Measurements from ENCODE around the gene OOSP3. TPM values are rescaled to one million over a fixed set of nuclear protein-coding genes. Genes with fewer than 3 reads are reported as not detected.

The OOSP3 gene
- total RNA-seq, 1 experiment from 2014 or later = not detected

DNA sequence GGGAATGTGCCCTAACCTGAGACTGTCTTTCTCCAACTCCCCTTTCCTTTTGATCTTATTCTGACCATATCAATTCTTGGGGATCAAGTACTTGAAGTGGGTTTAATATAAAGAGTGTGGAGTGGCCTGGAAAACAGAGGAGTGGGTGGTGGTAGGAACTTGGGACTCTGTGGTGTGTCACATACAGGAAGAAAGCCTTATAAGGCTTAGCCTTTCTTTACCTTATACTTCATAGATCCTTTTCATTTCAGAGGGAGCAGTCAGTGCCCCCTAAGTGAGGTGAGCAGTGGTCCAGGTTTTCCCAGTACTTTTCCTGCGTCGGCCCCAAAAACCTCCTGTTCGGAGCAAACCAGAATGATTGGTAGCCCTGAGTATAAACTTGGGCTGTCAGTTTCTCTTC lies 60.1 kb downstream of the OOSP3 start (continued):
- TF ChIP-seq ZNF138 (CRISPR knock-in tag; conservative IDR thresholded peaks at IDR 0.05) = no peak

DNA sequence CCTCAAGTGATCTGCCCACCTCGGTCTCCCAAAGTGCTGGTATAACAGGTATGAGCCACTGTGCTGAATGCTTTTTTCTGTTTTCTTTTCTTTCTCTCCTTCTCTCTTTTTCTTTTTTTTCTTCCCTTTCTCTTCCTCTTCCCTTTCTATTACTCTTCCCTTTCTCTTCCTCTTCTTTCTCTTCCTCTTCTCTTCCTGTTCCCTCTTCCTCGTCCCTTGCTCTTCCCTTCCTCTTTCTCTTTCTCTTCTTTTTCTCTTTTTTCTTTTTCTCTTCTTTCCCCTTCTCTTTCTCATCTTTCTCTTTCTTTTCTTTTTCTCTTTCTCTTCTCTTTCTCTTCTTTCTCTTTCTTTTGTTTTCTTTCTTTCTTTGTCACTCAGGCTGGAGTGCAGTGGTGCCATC lies 60.9 kb downstream of the OOSP3 start:
- TF ChIP-seq ZNF232 (CRISPR knock-in tag; IDR thresholded peaks at IDR 0.05) = no peak
- TF ChIP-seq, protein P1, sequence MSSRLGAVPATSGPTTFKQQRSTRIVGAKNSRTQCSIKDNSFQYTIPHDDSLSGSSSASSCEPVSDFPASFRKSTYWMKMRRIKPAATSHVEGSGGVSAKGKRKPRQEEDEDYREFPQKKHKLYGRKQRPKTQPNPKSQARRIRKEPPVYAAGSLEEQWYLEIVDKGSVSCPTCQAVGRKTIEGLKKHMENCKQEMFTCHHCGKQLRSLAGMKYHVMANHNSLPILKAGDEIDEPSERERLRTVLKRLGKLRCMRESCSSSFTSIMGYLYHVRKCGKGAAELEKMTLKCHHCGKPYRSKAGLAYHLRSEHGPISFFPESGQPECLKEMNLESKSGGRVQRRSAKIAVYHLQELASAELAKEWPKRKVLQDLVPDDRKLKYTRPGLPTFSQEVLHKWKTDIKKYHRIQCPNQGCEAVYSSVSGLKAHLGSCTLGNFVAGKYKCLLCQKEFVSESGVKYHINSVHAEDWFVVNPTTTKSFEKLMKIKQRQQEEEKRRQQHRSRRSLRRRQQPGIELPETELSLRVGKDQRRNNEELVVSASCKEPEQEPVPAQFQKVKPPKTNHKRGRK (CRISPR knock-in tag; IDR thresholded peaks at IDR 0.05; ENCODE audit: borderline replicate concordance) = 0 out of 2 replicates have a peak, but pooled peaks have one; percentile 9
- no peak for TF ChIP-seq NFYB (CRISPR knock-in tag; conservative IDR thresholded peaks at IDR 0.05; ENCODE audit: low read depth)
- TF ChIP-seq CREB1 (CRISPR knock-in tag; IDR thresholded peaks at IDR 0.05) = no peak
- TF ChIP-seq ELF4 (CRISPR knock-in tag; IDR thresholded peaks at IDR 0.05; ENCODE audit: low read depth) = no peak
- TF ChIP-seq SMAD4 (CRISPR knock-in tag; IDR thresholded peaks at IDR 0.05) = no peak
- TF ChIP-seq FOXP1 (CRISPR knock-in tag; IDR thresholded peaks at IDR 0.05; ENCODE audit: borderline replicate concordance) = no peak
- ATAC-seq (no peak), DNase-seq (ENCODE audit: low spot score) (no peak)
- no peaks in the 10 kb centered on the region for H3K27me3 Mint-ChIP-seq (ENCODE audit: low read depth)
- H3K27ac Mint-ChIP-seq = no peak overlapping the region
- ChIA-PET POLR2A (no interaction called here), CTCF (interaction anchor here (0.8 kb wide), 1 partner anchor 21 kb away, joined by 8 read pairs; no protein-coding TSS in a partner anchor)
- H3K36me3 Mint-ChIP-seq = peaks cover 3% of the 10 kb centered on the region; the same call in 1 of the 2 replicates
- peaks cover 15% of the 10 kb centered on the region for H3K9me3 Mint-ChIP-seq
- peaks cover 10% of the 10 kb centered on the region for H3K4me1 Mint-ChIP-seq
- H3K4me3 Mint-ChIP-seq = no peak overlapping the region

DNA sequence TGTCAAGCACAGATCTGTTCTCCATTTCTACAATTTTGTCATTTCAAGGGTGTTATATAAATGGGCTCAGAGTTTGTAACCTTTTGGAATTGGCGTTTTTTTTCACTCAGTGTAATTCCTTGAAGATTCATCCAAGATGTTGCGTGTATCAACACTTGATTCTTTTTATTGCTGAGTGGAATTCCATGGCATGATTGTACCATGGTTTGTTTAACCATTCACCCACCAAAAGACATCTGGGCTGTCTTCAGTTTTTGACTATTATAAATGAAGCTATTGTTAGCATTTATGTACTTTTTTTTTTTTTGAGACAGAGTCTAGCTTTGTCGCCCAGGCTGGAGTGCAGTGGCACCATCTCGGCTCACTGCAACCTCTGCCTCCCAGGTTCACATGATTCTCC lies 62.5 kb downstream of the OOSP3 start:
- TF ChIP-seq ZNF317 (CRISPR knock-in tag; IDR thresholded peaks at IDR 0.05; ENCODE audit: borderline replicate concordance, low read depth) (no peak), SMAD4 (CRISPR knock-in tag; IDR thresholded peaks at IDR 0.05) (no peak), EMX1 (CRISPR knock-in tag; IDR thresholded peaks at IDR 0.05) (no peak), GTF2I (CRISPR knock-in tag; conservative IDR thresholded peaks at IDR 0.05) (no peak), NFYB (CRISPR knock-in tag; conservative IDR thresholded peaks at IDR 0.05; ENCODE audit: low read depth) (no peak), MXD4 (CRISPR knock-in tag; IDR thresholded peaks at IDR 0.05; ENCODE audit: borderline replicate concordance) (no peak), TCF7 (CRISPR knock-in tag; IDR thresholded peaks at IDR 0.05; ENCODE audit: low read depth) (no peak), ZNF138 (CRISPR knock-in tag; conservative IDR thresholded peaks at IDR 0.05) (no peak), FOXJ3 (CRISPR knock-in tag; IDR thresholded peaks at IDR 0.05; ENCODE audit: borderline replicate concordance) (no peak), GABPB1 (CRISPR knock-in tag; IDR thresholded peaks at IDR 0.05) (no peak), SP1 (CRISPR knock-in tag; conservative IDR thresholded peaks at IDR 0.05) (no peak)
- TF ChIP-seq, protein P2, sequence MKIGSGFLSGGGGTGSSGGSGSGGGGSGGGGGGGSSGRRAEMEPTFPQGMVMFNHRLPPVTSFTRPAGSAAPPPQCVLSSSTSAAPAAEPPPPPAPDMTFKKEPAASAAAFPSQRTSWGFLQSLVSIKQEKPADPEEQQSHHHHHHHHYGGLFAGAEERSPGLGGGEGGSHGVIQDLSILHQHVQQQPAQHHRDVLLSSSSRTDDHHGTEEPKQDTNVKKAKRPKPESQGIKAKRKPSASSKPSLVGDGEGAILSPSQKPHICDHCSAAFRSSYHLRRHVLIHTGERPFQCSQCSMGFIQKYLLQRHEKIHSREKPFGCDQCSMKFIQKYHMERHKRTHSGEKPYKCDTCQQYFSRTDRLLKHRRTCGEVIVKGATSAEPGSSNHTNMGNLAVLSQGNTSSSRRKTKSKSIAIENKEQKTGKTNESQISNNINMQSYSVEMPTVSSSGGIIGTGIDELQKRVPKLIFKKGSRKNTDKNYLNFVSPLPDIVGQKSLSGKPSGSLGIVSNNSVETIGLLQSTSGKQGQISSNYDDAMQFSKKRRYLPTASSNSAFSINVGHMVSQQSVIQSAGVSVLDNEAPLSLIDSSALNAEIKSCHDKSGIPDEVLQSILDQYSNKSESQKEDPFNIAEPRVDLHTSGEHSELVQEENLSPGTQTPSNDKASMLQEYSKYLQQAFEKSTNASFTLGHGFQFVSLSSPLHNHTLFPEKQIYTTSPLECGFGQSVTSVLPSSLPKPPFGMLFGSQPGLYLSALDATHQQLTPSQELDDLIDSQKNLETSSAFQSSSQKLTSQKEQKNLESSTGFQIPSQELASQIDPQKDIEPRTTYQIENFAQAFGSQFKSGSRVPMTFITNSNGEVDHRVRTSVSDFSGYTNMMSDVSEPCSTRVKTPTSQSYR (CRISPR knock-in tag; IDR thresholded peaks at IDR 0.05) = no peak
- TF ChIP-seq, protein P3, sequence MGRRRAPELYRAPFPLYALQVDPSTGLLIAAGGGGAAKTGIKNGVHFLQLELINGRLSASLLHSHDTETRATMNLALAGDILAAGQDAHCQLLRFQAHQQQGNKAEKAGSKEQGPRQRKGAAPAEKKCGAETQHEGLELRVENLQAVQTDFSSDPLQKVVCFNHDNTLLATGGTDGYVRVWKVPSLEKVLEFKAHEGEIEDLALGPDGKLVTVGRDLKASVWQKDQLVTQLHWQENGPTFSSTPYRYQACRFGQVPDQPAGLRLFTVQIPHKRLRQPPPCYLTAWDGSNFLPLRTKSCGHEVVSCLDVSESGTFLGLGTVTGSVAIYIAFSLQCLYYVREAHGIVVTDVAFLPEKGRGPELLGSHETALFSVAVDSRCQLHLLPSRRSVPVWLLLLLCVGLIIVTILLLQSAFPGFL (CRISPR knock-in tag; IDR thresholded peaks at IDR 0.05; ENCODE audit: borderline replicate concordance) = no peak
- TF ChIP-seq, protein P4, sequence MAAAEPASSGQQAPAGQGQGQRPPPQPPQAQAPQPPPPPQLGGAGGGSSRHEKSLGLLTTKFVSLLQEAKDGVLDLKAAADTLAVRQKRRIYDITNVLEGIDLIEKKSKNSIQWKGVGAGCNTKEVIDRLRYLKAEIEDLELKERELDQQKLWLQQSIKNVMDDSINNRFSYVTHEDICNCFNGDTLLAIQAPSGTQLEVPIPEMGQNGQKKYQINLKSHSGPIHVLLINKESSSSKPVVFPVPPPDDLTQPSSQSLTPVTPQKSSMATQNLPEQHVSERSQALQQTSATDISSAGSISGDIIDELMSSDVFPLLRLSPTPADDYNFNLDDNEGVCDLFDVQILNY (CRISPR knock-in tag; IDR thresholded peaks at IDR 0.05) = no peak
- TF ChIP-seq, protein P5, sequence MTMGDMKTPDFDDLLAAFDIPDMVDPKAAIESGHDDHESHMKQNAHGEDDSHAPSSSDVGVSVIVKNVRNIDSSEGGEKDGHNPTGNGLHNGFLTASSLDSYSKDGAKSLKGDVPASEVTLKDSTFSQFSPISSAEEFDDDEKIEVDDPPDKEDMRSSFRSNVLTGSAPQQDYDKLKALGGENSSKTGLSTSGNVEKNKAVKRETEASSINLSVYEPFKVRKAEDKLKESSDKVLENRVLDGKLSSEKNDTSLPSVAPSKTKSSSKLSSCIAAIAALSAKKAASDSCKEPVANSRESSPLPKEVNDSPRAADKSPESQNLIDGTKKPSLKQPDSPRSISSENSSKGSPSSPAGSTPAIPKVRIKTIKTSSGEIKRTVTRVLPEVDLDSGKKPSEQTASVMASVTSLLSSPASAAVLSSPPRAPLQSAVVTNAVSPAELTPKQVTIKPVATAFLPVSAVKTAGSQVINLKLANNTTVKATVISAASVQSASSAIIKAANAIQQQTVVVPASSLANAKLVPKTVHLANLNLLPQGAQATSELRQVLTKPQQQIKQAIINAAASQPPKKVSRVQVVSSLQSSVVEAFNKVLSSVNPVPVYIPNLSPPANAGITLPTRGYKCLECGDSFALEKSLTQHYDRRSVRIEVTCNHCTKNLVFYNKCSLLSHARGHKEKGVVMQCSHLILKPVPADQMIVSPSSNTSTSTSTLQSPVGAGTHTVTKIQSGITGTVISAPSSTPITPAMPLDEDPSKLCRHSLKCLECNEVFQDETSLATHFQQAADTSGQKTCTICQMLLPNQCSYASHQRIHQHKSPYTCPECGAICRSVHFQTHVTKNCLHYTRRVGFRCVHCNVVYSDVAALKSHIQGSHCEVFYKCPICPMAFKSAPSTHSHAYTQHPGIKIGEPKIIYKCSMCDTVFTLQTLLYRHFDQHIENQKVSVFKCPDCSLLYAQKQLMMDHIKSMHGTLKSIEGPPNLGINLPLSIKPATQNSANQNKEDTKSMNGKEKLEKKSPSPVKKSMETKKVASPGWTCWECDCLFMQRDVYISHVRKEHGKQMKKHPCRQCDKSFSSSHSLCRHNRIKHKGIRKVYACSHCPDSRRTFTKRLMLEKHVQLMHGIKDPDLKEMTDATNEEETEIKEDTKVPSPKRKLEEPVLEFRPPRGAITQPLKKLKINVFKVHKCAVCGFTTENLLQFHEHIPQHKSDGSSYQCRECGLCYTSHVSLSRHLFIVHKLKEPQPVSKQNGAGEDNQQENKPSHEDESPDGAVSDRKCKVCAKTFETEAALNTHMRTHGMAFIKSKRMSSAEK (CRISPR knock-in tag; IDR thresholded peaks at IDR 0.05; ENCODE audit: borderline replicate concordance) = no peak
- Mint-ChIP-seq H3K36me3 (peaks cover 3% of the 10 kb centered on the region; the same call in 1 of the 2 replicates), H3K27ac (no peak overlapping the region), H3K9me3 (peaks cover 24% of the 10 kb centered on the region), H3K27me3 (ENCODE audit: low read depth) (no peaks in the 10 kb centered on the region), H3K4me3 (no peak overlapping the region), H3K4me1 (peaks cover 18% of the 10 kb centered on the region)
- ChIA-PET CTCF (no interaction called here), POLR2A (no interaction called here)
- ATAC-seq (no peak), DNase-seq (ENCODE audit: low spot score) (no peak)
